ENCODE results near the gene NUP153.
A peak's percentile ranks its signal among the peaks of the same experiment; 100 is the strongest.

NUP153 gene

GRCh38 chr6:17656092-17656491 is 50.6 kb downstream of the NUP153 start:
- no peak for DNase-seq

GRCh38 chr6:17653198-17653882 is 53.4 kb downstream of the NUP153 start:
- DNase-seq = no peak

- no peak for DNase-seq
These were observed 55.9 kb downstream of the NUP153 start for GRCh38 chr6:17650656-17651309.

- no peak for DNase-seq
These were observed 58.0 kb downstream of the NUP153 start for GRCh38 chr6:17648745-17649144.

- DNase-seq = no peak
These were observed 66.2 kb downstream of the NUP153 start for GRCh38 chr6:17640477-17640917.

GRCh38 chr6:17638212-17638715 is 68.5 kb downstream of the NUP153 start:
- DNase-seq = no peak

- no peak for DNase-seq
These were observed 71.2 kb downstream of the NUP153 start for GRCh38 chr6:17635568-17635967.

- no peak for DNase-seq
These were observed 73.1 kb downstream of the NUP153 start for GRCh38 chr6:17633465-17634188.

- no peak for DNase-seq
These were observed 73.8 kb downstream of the NUP153 start for GRCh38 chr6:17632934-17633333.

- no peak for DNase-seq
These were observed 76.1 kb downstream of the NUP153 start for GRCh38 chr6:17630511-17631073.

- DNase-seq = no peak
These were observed 76.8 kb downstream of the NUP153 start for GRCh38 chr6:17629824-17630510.

- DNase-seq = no peak
These were observed 77.9 kb downstream of the NUP153 start for GRCh38 chr6:17628873-17629272.

- DNase-seq = no peak
These were observed 82.3 kb downstream of the NUP153 start for GRCh38 chr6:17624396-17624795.

GRCh38 chr6:17622144-17622543 is 84.6 kb downstream of the NUP153 start:
- no peak for DNase-seq

GRCh38 chr6:17621003-17621402 is 85.7 kb downstream of the NUP153 start:
- DNase-seq = no peak

GRCh38 chr6:17615794-17616193 is 90.9 kb downstream of the NUP153 start:
- DNase-seq = no peak

GRCh38 chr6:17612048-17612447 is 94.7 kb downstream of the NUP153 start:
- DNase-seq = no peak

GRCh38 chr6:17610835-17611234 is 95.9 kb downstream of the NUP153 start:
- no peak for DNase-seq

GRCh38 chr6:17606606-17607005 is 100.1 kb downstream of the NUP153 start:
- no peak for DNase-seq

- DNase-seq = no peak
These were observed 103.8 kb downstream of the NUP153 start for GRCh38 chr6:17602888-17603287.

- DNase-seq = no peak
These were observed 105.4 kb downstream of the NUP153 start for GRCh38 chr6:17601386-17601703.

GRCh38 chr6:17600527-17601385 is 106.0 kb downstream of the NUP153 start:
- peak in 3 of 4 experiments; percentile 27 to 58 (median 34) for DNase-seq
